Activated CD4-positive, alpha-beta T cell treated with anti-CD3 and anti-CD28 coated beads, Interleukin-2, amount 50 U/mL, for 24 hours (primary cell): ENCODE data around the gene NEDD9.

Source experiments
- DNase-seq, 2 donors: peaks; one replicate each; pipeline ENCODE4 v3.0.0-alpha.2; 2020; ENCODE audit warnings: low read depth in 1 of 2, low spot score in 1 of 2

NEDD9 gene

DNA sequence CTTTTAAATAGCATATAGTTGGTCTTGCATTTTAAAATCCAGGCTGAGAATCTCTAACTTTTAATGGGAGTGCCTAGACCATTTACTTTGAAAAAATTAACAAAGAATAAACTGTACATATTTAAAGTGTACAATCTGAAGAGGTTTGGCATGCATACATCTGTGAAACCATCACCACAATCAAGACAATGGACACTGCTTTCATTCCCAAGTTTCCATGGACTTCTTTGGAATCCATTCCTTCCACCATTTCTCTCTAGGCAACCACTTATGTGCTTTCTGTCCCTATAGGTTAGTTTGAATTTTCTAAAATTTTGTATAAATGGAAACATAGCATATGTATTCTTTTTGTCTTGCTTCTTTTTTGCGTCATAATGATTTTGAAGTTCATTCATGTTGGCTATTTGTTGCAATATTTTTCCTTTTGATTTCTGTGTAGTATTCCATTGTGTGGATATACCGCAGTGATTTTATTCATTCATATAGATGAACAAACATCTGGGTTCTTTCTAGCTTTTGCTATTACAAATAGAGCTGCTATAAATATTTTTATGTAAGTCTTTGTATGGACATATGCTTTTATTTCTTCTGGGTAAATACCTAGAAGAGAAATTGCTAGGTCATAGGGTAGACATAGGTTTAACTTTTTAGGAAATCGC lies 50.9 kb downstream of the NEDD9 start:
- no peak for DNase-seq

DNA sequence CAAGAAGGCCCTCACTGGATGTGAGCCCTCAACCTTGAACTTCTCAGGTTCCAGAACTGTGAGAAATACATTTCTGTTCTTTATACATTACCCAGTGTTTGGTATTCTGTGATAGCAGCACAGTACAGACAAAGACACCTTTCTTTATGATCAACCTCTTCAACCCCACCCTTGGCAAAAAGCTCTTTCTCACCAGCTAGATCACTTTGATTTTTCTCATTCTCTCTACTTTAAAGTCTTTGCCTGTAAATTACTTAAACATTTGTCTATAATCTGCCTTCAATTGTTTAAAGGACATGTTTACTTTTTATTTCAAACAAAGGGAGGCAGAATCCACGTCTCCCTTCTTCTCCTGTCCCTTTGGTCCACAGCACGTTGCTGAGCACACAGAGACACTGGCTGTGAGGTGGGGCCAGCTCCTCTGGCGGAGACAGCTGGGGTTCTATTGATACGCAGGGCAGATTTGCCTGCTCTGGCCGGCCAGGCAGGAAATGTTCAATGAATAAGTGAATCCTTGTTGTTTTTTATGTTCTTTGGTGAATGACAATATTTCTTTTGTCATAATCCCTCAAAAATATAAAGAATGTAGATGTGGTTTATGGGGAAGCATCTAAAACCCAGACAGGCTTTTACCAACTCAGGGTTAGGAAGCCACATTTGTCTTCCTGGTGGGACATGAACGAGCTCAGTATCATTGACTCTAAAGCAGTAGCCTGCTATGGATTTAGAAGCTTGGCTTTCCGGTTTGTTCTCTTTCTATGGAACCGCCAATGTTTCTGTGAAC lies 52.9 kb downstream of the NEDD9 start:
- DNase-seq = no peak

- DNase-seq = no peak
These were observed 53.4 kb downstream of the NEDD9 start for GRCh38 chr6:11179088-11179418.

GRCh38 chr6:11177271-11177670 lies 55.2 kb downstream of the NEDD9 start:
- no peak for DNase-seq

GRCh38 chr6:11174242-11174611 lies 58.2 kb downstream of the NEDD9 start:
- DNase-seq = no peak

GRCh38 chr6:11172501-11173327 lies 59.8 kb downstream of the NEDD9 start:
- DNase-seq = peak; percentile 69 to 76

- DNase-seq = no peak
These were observed 60.5 kb downstream of the NEDD9 start for GRCh38 chr6:11171952-11172351.

DNA sequence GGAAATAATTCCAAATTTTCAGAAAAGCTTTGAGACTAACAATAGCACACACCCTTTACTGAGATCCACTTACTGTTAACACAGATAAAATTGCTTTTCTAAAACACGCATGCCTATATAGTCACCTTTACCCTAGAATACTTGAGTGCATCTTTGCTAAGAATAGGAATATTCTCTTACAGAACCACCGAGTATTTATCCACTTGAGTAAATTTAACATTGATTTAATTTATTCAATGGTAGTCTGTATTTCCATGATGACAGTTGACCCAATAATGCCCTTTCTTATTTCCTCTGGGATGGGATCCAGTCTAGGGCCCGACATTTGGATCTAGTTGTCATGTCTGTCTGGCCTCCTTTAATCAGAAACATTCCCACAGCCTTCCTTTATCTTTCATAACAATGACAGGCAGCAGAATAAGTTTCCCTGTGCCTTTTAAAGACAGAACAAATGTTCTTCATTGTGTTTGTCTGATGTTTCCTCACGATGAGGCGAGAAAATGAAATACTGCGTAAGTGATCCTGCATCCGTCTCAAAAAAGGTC lies 64.3 kb downstream of the NEDD9 start:
- DNase-seq = no peak

DNA sequence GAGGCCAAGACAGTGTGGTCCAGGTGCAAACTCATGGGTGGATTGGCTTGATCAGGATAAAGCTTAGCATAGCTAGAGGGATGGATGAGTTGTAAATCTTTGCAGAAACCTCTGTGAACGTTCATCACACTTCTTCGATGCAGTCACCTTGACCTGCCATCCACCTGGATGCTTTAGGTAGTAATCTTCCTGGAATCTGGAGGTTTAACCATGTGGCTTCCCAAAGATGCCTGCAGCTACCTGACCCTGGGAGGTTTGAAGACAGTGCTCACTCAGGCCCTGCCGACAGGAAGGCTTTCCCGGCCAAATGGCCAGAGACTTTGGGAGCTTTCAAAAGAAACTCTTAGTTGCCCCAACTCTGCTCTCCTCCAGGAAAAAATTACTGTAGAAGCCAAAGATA lies 65.5 kb downstream of the NEDD9 start:
- no peak for DNase-seq

DNA sequence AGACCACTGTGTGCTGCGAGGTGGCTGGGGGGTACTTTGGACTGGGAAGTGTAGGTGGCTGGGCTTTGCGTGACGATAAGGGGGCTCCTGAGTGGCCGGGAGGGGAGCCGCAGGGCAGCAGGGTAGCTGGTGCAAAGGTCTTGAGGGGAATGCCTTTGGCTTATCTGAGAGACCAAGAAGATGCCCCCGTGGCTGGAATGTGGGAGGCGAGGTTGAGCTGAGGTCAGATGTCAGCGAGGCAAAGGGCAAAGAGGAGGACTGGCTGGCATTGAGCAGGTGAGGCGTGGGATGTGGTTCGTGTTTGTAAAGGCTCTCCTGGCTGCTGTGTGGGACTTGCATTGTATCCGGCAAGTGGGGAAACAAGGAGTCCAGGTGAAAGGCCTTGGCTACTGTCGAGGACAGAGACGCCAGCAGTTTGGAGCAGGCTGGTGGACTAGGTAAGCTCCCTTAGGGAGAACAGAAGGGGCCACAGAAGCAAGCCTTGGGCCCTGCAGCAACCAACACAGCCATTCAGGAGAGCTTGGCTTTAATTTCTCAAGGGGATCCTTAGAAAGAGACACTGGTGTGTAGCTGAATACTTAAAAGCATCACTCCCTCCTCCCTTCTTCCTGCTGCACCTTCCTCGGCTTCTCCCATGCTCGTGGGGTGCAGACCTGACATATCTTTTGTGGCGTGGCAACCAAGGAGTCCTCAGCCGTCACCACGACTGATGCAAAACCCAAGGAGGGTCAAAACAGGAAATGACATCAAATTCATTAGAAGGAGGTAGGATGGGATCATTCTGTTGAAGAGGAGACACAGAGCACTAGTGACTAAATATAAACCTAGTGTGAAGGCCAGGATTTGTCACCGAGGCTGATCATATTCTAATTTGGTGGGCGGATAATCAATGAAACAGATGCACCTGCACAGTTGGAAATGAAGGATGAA lies 67.5 kb downstream of the NEDD9 start:
- no peak for DNase-seq

- DNase-seq = no peak
These were observed 68.5 kb downstream of the NEDD9 start for GRCh38 chr6:11163932-11164331.

DNA sequence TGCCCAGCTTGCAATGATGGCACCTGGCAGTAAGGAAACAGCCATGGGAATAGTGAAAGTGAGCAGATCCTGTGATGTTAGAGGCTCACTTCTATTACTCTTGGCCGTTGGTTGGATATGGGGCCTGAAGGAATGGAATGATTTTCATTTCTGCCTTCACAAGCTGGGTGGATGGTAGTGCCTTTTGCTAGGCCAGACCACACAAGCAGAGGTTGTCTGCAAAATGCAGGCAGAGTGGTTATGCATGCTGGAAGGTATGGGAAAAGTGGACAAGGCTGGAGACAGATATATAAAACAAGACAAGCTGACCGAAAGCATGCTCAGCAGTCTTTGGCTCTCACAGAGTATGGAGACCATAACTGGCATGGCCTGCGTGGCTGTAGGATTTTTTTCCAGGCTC lies 70.2 kb downstream of the NEDD9 start:
- no peak for DNase-seq

- no peak for DNase-seq
These were observed 71.2 kb downstream of the NEDD9 start for GRCh38 chr6:11161031-11161956.

- no peak for DNase-seq
These were observed 72.3 kb downstream of the NEDD9 start for GRCh38 chr6:11160199-11160598.

GRCh38 chr6:11155589-11155988 lies 76.9 kb downstream of the NEDD9 start:
- no peak for DNase-seq

DNA sequence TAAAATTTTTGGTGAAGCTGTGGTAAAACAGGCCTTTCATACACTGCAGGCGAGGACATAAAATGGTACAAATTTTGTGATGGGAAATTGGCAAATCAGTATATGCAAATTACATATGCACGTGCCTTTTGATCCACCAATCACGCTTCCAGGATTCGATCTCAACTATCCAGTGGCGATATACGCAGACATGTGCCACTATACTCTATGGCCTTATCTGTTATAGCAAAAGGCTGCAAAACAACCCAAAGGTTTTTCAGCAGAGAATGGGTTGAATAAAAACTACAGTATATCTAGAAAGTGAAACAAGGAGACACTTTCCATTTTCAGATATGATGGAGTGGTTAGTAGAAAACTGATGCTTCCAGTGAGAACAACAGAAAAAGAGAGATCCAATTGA lies 79.0 kb downstream of the NEDD9 start:
- DNase-seq = no peak

- no peak for DNase-seq
These were observed 79.9 kb downstream of the NEDD9 start for GRCh38 chr6:11152581-11152980.

DNA sequence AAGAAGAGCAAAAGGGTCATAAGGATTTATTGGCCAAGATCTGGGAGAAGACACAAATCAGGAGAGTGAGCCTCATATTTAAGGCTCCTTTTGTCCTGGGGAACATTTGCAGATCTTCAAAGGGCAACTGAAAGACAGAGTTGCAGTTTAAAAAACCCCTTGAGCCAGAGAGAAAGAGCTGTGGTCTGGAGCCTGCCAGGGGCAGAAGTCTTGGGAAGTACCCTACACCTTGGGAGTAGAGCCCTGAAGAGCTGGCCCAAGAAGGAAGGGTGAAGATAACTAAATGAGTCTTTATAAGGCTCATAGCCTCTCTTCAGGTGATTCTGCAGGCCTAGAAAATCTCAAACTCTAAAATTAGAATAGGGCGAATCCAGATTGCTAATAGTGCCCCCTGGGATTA lies 81.0 kb downstream of the NEDD9 start:
- DNase-seq = no peak

DNA sequence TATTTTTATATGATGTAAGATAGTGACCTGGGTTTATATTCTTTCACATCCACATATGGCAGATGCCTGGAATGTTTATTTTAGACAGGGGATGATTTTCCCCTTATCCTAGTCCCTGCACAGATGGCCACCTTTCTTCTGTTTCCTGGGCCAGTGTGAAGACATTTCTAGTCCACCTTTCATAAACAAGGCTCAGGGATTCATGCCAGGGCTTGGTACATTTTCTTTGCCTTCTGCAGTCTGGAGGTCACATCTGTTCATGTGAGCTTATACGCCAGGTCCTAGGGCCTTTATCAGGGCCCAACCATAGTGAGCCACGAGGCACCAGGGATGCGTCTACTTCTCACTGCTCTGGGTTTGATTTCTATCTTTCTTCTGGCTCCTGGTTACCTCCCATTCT lies 82.9 kb downstream of the NEDD9 start:
- DNase-seq = no peak
